Stimulated activated CD4-positive, alpha-beta T cell treated with anti-CD3 and anti-CD28 coated beads, TNF-alpha, amount 100 ng/mL, for 24 hours (primary cell): ENCODE data around the gene BICDL2.
A peak's percentile ranks its signal among the peaks of the same experiment; 100 is the strongest.

Experiments used
- DNase-seq, 3 experiments: peaks; one replicate each; pipeline ENCODE4 v3.0.0-alpha.2; 2020; ENCODE audit warnings: low read depth in 3 of 3

Gene BICDL2

GRCh38 chr16:3010510-3010909, 26.2 kb downstream of the BICDL2 start:
- DNase-seq = no peak

GRCh38 chr16:3009568-3010390, 27.0 kb downstream of the BICDL2 start:
- DNase-seq = no peak

GRCh38 chr16:3008690-3009037, 28.1 kb downstream of the BICDL2 start:
- no peak for DNase-seq

GRCh38 chr16:3007957-3008689, 28.6 kb downstream of the BICDL2 start:
- no peak for DNase-seq

- no peak for DNase-seq
Measured at GRCh38 chr16:3007059-3007956, 29.4 kb downstream of the BICDL2 start.

GRCh38 chr16:3004781-3005284, 31.9 kb downstream of the BICDL2 start:
- no peak for DNase-seq

GRCh38 chr16:3004319-3004718, 32.4 kb downstream of the BICDL2 start:
- DNase-seq = no peak

GRCh38 chr16:3003582-3004270, 33.0 kb downstream of the BICDL2 start:
- DNase-seq = peak; percentile 92 to 97 (median 93)

- DNase-seq = no peak
Measured at GRCh38 chr16:3001316-3001715, 35.4 kb downstream of the BICDL2 start.

- no peak for DNase-seq
Measured at GRCh38 chr16:3000540-3000939, 36.2 kb downstream of the BICDL2 start.

GRCh38 chr16:2999929-3000328, 36.8 kb downstream of the BICDL2 start:
- no peak for DNase-seq

- DNase-seq = no peak
Measured at GRCh38 chr16:2996298-2996697, 40.4 kb downstream of the BICDL2 start.

- DNase-seq = no peak
Measured at GRCh38 chr16:2992383-2993081, 44.2 kb downstream of the BICDL2 start.

GRCh38 chr16:2991566-2992261, 45.0 kb downstream of the BICDL2 start:
- DNase-seq = no peak

GRCh38 chr16:2990891-2991290, 45.9 kb downstream of the BICDL2 start:
- no peak for DNase-seq

- no peak for DNase-seq
Measured at GRCh38 chr16:2988590-2989099, 48.1 kb downstream of the BICDL2 start.

GRCh38 chr16:2987833-2988232, 48.9 kb downstream of the BICDL2 start:
- no peak for DNase-seq

GRCh38 chr16:2987286-2987685, 49.5 kb downstream of the BICDL2 start:
- no peak for DNase-seq

GRCh38 chr16:2986623-2987188, 50.0 kb downstream of the BICDL2 start:
- DNase-seq = no peak
